GM19468 (cell line): ENCODE data around the gene MBP.

Experiments used
- ATAC-seq: cut with Tn5 transposase; IDR thresholded peaks from one replicate; pipeline ENCODE4 v1.9.1; 2021; ENCODE audit warnings: mild to moderate bottlenecking, moderate library complexity, moderate number of reproducible peaks; ENCODE audit not compliant: unreplicated experiment; ENCODE audit errors: extremely low read depth

Gene MBP

GRCh38 chr18:77135339-77136075 lies 2.9 kb upstream of the MBP start:
- ATAC-seq = no peak

GRCh38 chr18:77134611-77135010 lies 2.0 kb upstream of the MBP start:
- ATAC-seq = no peak

GRCh38 chr18:77133835-77134496 lies 1.4 kb upstream of the MBP start:
- no peak for ATAC-seq

- ATAC-seq = no peak
Observed at GRCh38 chr18:77133051-77133834, 660 bp upstream of the MBP start.

GRCh38 chr18:77131652-77132368 lies 773 bp downstream of the MBP start:
- ATAC-seq = peak; percentile 16

GRCh38 chr18:77131100-77131651 lies 1.4 kb downstream of the MBP start:
- ATAC-seq = no peak

- ATAC-seq = no peak
Observed at GRCh38 chr18:77130229-77131099, 2.1 kb downstream of the MBP start.

GRCh38 chr18:77129150-77129551 lies 3.4 kb downstream of the MBP start:
- ATAC-seq = no peak

- ATAC-seq = no peak
Observed at GRCh38 chr18:77127769-77128671, 4.6 kb downstream of the MBP start.

GRCh38 chr18:77124452-77124922 lies 8.1 kb downstream of the MBP start:
- peak; percentile 26 for ATAC-seq

GRCh38 chr18:77123320-77124231 lies 9.0 kb downstream of the MBP start:
- no peak for ATAC-seq

- no peak for ATAC-seq
Observed at GRCh38 chr18:77121523-77121922, 11.1 kb downstream of the MBP start.

GRCh38 chr18:77119851-77120491 lies 12.6 kb downstream of the MBP start:
- no peak for ATAC-seq

- ATAC-seq = no peak
Observed at GRCh38 chr18:77119101-77119850, 13.3 kb downstream of the MBP start.

GRCh38 chr18:77118256-77119090 lies 14.1 kb downstream of the MBP start:
- no peak for ATAC-seq
